HEK293 (cell line): ENCODE measurements around the gene CHST1.

Experiments used
- ZNF600 ChIP-seq: fragments of 450-650 bp; formaldehyde crosslinking; IDR thresholded peaks from 2 replicates; pipeline ENCODE4 v1.5.1; 2016; ENCODE audit warnings: missing biosample characterization, missing genetic modification characterization
- ZNF776 ChIP-seq: fragments of 450-650 bp; formaldehyde crosslinking; IDR thresholded peaks from 2 replicates; pipeline ENCODE4 v1.5.0; 2017; ENCODE audit warnings: missing biosample characterization, missing genetic modification characterization, borderline replicate concordance
- TF ChIP-seq, protein P1 (sequence below): fragments of 450-650 bp; formaldehyde crosslinking; IDR thresholded peaks from 2 replicates; pipeline ENCODE4 v1.5.1; 2017; ENCODE audit warnings: missing biosample characterization, mild to moderate bottlenecking, missing genetic modification characterization, moderate library complexity
- TF ChIP-seq, protein P2 (sequence below): fragments of 450-650 bp; formaldehyde crosslinking; IDR thresholded peaks from 2 replicates; pipeline ENCODE4 v1.5.1; 2016; ENCODE audit warnings: missing biosample characterization, missing genetic modification characterization
- TF ChIP-seq, protein P3 (sequence below): fragments of 450-650 bp; formaldehyde crosslinking; IDR thresholded peaks from 2 replicates; pipeline ENCODE4; 2016; ENCODE audit warnings: missing biosample characterization, missing genetic modification characterization

DNA sequence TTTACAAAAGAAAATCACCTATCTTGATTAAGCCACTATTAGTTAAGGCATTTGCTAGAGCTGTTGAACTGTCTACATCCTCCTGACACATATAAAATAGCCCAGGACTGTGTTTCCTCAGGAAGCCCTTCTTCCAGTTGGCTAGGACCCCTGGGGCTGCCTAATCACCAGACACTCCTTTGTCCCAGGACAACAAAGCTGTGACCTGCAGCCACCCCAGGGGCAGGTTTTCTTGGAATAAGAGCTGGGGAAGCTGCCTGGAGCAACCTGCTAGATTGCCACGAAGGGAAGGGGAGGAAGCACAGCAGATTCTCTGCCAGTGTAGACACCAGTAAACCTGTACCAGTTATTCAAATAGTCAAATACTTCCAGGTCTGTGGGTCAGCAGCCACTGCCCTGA, 17.6 kb downstream of the CHST1 start:
- TF ChIP-seq, protein P1, sequence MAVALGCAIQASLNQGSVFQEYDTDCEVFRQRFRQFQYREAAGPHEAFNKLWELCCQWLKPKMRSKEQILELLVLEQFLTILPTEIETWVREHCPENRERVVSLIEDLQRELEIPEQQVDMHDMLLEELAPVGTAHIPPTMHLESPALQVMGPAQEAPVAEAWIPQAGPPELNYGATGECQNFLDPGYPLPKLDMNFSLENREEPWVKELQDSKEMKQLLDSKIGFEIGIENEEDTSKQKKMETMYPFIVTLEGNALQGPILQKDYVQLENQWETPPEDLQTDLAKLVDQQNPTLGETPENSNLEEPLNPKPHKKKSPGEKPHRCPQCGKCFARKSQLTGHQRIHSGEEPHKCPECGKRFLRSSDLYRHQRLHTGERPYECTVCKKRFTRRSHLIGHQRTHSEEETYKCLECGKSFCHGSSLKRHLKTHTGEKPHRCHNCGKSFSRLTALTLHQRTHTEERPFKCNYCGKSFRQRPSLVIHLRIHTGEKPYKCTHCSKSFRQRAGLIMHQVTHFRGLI = no peak
- TF ChIP-seq, protein P2, sequence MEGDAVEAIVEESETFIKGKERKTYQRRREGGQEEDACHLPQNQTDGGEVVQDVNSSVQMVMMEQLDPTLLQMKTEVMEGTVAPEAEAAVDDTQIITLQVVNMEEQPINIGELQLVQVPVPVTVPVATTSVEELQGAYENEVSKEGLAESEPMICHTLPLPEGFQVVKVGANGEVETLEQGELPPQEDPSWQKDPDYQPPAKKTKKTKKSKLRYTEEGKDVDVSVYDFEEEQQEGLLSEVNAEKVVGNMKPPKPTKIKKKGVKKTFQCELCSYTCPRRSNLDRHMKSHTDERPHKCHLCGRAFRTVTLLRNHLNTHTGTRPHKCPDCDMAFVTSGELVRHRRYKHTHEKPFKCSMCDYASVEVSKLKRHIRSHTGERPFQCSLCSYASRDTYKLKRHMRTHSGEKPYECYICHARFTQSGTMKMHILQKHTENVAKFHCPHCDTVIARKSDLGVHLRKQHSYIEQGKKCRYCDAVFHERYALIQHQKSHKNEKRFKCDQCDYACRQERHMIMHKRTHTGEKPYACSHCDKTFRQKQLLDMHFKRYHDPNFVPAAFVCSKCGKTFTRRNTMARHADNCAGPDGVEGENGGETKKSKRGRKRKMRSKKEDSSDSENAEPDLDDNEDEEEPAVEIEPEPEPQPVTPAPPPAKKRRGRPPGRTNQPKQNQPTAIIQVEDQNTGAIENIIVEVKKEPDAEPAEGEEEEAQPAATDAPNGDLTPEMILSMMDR (tag by site-specific recombination) = no peak
- TF ChIP-seq ZNF600 (tag by site-specific recombination) = no peak
- TF ChIP-seq ZNF776 (tag by site-specific recombination) = no peak
- TF ChIP-seq, protein P3, sequence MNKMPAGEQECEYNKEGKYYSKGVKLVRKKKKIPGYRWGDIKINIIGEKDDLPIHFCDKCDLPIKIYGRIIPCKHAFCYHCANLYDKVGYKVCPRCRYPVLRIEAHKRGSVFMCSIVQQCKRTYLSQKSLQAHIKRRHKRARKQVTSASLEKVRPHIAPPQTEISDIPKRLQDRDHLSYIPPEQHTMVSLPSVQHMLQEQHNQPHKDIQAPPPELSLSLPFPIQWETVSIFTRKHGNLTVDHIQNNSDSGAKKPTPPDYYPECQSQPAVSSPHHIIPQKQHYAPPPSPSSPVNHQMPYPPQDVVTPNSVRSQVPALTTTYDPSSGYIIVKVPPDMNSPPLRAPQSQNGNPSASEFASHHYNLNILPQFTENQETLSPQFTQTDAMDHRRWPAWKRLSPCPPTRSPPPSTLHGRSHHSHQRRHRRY = no peak
